DND-41 (cell line): ENCODE measurements around the gene TFF2.

Experiments
- CTCF ChIP-seq: IDR thresholded peaks from 2 replicates; pipeline ENCODE4 v1.5.1; 2012; ENCODE audit warnings: borderline replicate concordance, low read length, moderate library complexity, mild to moderate bottlenecking; ENCODE audit not compliant: poor library complexity, severe bottlenecking; ENCODE audit errors: extremely low read depth
- EZH2 ChIP-seq: IDR thresholded peaks from 3 replicates; pipeline ENCODE4 v1.6.1; 2012; ENCODE audit warnings: borderline replicate concordance, low read depth, mild to moderate bottlenecking, moderate library complexity, low read length, inconsistent platforms; ENCODE audit not compliant: severe bottlenecking

- no peak for TF ChIP-seq CTCF
- TF ChIP-seq EZH2: no peak
Measured at GRCh38 chr21:42358937-42359336, 8.1 kb upstream of the TFF2 start.
